Activated CD8-positive, alpha-beta T cell treated with anti-CD3 and anti-CD28 coated beads for 36 hours (primary cell): ENCODE data around the gene SLC6A11. TPM values are rescaled to one million over a fixed set of nuclear protein-coding genes. Genes with fewer than 3 reads are reported as not detected.
A peak's percentile ranks its signal among the peaks of the same experiment; 100 is the strongest.

Experiments used
- ATAC-seq: fragments of 200-7000 bp; cut with Tn5 transposase; one replicate; pipeline ENCODE4 v1.10.0; 2021; ENCODE audit warnings: mild to moderate bottlenecking, moderate library complexity
- CTCF ChIA-PET: fragments of 350-600 bp; sonication (Branson Sonifier 250); formaldehyde crosslinking; loops from one replicate; lab custom pipeline; 2021; ENCODE audit warnings: antibody characterized with exemption; lab: Charles Lee
- POLR2A ChIA-PET: fragments of 350-600 bp; sonication (Branson Sonifier 250); formaldehyde crosslinking; loops from one replicate; lab custom pipeline; 2021; ENCODE audit warnings: antibody characterized with exemption; lab: Charles Lee
- DNase-seq: peaks from one replicate; pipeline ENCODE4 v3.0.0-alpha.2; 2020
- H3K27ac Mint-ChIP-seq: one replicate; pipeline ENCODE4 v1.8.0; 2021; ENCODE audit warnings: mild to moderate bottlenecking, mixed read lengths
- H3K27me3 Mint-ChIP-seq: one replicate; pipeline ENCODE4 v1.8.0; 2021; ENCODE audit warnings: mixed read lengths
- H3K36me3 Mint-ChIP-seq: one replicate; pipeline ENCODE4 v1.8.0; 2021; ENCODE audit warnings: low read depth, mixed read lengths
- H3K4me1 Mint-ChIP-seq: one replicate; pipeline ENCODE4 v1.8.0; 2021; ENCODE audit warnings: low read depth, mixed read lengths
- H3K4me3 Mint-ChIP-seq: one replicate; pipeline ENCODE4 v1.8.0; 2021; ENCODE audit warnings: mild to moderate bottlenecking, moderate library complexity, mixed read lengths
- H3K9me3 Mint-ChIP-seq: one replicate; pipeline ENCODE4 v1.8.0; 2021; ENCODE audit warnings: mixed read lengths
- intact Hi-C: fragments of 100-400 bp; cut with micrococcal nuclease; formaldehyde crosslinking; loops from one replicate; pipeline ENCODE4 v1.10.0; 2022
- total RNA-seq, 2 experiments: library from RNA; stranded (reverse); gene quantifications; one replicate each; pipeline ENCODE4 v1.2.3, GENCODE V29; 2021
- TF ChIP-seq, protein P1 (sequence below): fragments of 200-600 bp; IDR thresholded peaks from one replicate; pipeline ENCODE4 v1.8.0; 2022; ENCODE audit warnings: antibody characterized with exemption, mild to moderate bottlenecking

Gene SLC6A11
- total RNA-seq, 2 experiments from 2014 or later, result not detected

DNA sequence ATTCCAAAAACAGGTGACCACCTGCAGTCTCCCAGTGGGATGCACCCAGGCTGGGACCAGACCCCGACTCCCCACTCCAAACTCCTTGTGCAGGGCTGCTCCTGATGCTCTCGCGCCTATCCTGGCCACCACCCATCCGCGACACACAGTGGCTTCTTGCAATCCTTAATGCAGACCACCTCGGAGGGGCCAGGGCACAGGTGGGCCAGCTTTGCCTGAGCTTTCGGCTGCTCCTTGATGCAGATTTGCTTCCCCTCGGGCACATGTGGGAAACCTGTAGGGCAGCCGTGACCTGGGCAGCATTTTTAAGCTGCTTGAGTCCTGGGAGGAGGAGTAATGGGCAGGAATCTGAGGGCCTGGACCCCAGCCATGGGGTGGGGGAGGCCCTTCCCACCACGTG lies 18.9 kb downstream of the SLC6A11 start:
- Mint-ChIP-seq H3K36me3 (no peaks in the 10 kb centered on the region), H3K4me3 (no peak overlapping the region), H3K4me1 (no peaks in the 10 kb centered on the region), H3K27me3 (peaks cover 10% of the 10 kb centered on the region), H3K9me3 (no peaks in the 10 kb centered on the region), H3K27ac (no peak overlapping the region)
- ATAC-seq (no peak), DNase-seq (no peak)
- TF ChIP-seq, protein P1, sequence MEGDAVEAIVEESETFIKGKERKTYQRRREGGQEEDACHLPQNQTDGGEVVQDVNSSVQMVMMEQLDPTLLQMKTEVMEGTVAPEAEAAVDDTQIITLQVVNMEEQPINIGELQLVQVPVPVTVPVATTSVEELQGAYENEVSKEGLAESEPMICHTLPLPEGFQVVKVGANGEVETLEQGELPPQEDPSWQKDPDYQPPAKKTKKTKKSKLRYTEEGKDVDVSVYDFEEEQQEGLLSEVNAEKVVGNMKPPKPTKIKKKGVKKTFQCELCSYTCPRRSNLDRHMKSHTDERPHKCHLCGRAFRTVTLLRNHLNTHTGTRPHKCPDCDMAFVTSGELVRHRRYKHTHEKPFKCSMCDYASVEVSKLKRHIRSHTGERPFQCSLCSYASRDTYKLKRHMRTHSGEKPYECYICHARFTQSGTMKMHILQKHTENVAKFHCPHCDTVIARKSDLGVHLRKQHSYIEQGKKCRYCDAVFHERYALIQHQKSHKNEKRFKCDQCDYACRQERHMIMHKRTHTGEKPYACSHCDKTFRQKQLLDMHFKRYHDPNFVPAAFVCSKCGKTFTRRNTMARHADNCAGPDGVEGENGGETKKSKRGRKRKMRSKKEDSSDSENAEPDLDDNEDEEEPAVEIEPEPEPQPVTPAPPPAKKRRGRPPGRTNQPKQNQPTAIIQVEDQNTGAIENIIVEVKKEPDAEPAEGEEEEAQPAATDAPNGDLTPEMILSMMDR, result no peak
- CTCF ChIA-PET, result no interaction called here
- intact Hi-C loops, result no loop called here
- POLR2A ChIA-PET, result no interaction called here

DNA sequence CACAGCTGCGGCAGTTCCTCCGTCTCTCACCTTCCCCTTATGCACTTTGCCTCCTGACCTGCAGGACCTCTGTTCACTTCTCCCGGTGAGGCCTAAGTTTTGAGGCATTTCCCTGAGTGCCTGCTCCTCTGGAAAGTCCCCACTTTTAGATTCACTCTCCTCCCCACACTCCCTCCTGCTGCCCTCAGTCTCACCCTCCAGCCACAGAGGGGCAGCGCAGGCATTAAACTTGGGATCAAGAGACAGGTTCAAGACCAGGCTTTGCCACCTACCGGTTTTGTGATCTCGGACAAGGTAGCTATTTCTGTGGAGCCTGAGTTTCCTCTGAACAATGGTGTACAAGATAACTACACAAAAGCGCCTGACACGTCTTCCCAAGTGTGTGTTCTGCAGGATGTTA lies 19.4 kb downstream of the SLC6A11 start:
- H3K27ac Mint-ChIP-seq, result no peak overlapping the region
- H3K27me3 Mint-ChIP-seq, result peaks cover 10% of the 10 kb centered on the region
- DNase-seq, result peak; percentile 11
- TF ChIP-seq, protein P1, result no peak
- no peaks in the 10 kb centered on the region for H3K36me3 Mint-ChIP-seq
- POLR2A ChIA-PET, result no interaction called here
- intact Hi-C loops, result no loop called here
- CTCF ChIA-PET, result no interaction called here
- H3K4me3 Mint-ChIP-seq, result no peak overlapping the region
- no peaks in the 10 kb centered on the region for H3K4me1 Mint-ChIP-seq
- ATAC-seq, result no peak
- H3K9me3 Mint-ChIP-seq, result no peaks in the 10 kb centered on the region

DNA sequence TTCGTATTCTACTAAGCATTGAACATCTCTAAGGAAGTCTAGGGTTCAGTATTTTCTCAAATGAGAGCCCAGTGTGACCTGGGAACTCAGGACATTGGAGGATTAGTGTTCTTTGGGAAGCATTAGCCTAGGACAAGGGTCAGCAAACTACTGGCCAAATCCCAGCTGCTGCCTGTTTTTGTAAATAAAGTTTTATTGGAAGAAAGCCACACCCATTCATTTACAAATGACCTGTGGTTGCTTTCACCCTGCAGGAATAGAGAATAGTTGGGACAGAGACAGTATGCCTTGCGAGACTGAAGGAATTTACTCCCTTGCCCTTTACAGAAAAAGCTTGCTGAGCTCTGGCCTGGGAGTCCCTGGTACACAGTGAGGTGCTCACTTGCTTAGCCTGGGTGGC lies 20.6 kb downstream of the SLC6A11 start:
- TF ChIP-seq, protein P1, result no peak
- no peaks in the 10 kb centered on the region for H3K9me3 Mint-ChIP-seq
- H3K27ac Mint-ChIP-seq, result no peak overlapping the region
- H3K27me3 Mint-ChIP-seq, result peaks cover 12% of the 10 kb centered on the region
- ChIA-PET CTCF (interaction anchor here (1.2 kb wide), 1 partner anchor 17 kb away, joined by 3 read pairs; no protein-coding TSS in a partner anchor), POLR2A (no interaction called here)
- no peaks in the 10 kb centered on the region for H3K36me3 Mint-ChIP-seq
- no peak for ATAC-seq
- no peaks in the 10 kb centered on the region for H3K4me1 Mint-ChIP-seq
- intact Hi-C loops, result no loop called here
- no peak for DNase-seq
- H3K4me3 Mint-ChIP-seq, result no peak overlapping the region

DNA sequence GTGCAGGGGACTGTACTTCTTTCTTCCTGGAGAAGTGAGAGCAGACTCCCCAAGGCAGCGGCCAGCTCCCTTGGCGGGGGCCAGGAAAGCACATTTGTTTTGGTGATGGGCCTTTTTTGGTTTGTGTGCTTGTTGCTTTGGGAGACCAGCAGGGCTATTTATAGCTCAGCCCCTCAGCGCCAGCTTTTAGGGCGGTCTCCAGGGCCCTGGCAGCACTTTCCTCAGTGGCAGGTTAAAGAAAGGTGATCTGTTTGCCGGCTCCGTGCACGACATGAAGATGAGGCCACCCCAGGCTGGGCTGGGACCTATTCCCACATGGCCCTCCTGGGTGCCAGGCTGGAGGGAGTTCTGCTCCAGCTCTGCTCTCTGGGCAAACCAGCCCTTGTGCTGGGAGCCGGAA lies 21.8 kb downstream of the SLC6A11 start:
- no peaks in the 10 kb centered on the region for H3K4me1 Mint-ChIP-seq
- H3K36me3 Mint-ChIP-seq, result no peaks in the 10 kb centered on the region
- H3K9me3 Mint-ChIP-seq, result no peaks in the 10 kb centered on the region
- H3K27ac Mint-ChIP-seq, result no peak overlapping the region
- TF ChIP-seq, protein P1, result no peak
- POLR2A ChIA-PET, result no interaction called here
- ATAC-seq (no peak), DNase-seq (no peak)
- intact Hi-C loops, result no loop called here
- CTCF ChIA-PET, result no interaction called here
- H3K4me3 Mint-ChIP-seq, result no peak overlapping the region
- peaks cover 11% of the 10 kb centered on the region for H3K27me3 Mint-ChIP-seq

DNA sequence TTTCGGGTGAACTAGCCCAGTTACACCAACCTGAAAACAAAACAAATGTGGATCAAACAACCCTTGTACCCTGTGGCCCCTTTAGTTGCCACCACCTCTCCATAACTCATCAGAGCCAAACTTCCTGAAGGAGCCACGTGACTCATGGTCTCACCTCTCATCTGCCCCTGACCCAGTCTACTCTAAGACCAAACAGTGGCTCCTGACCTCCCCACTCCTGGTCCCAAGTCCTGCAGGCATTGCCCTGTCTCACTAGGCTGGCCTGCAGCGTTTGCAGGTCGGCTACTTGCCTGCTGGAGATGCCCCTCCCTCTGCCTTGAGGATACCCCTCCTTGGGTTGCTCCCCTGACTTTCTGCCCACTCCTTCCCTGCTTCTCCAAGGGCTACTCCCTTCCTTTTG lies 23.1 kb downstream of the SLC6A11 start:
- TF ChIP-seq, protein P1, result no peak
- Mint-ChIP-seq H3K4me3 (no peak overlapping the region), H3K4me1 (no peaks in the 10 kb centered on the region), H3K27me3 (peaks cover 7% of the 10 kb centered on the region), H3K27ac (no peak overlapping the region), H3K9me3 (no peaks in the 10 kb centered on the region), H3K36me3 (no peaks in the 10 kb centered on the region)
- intact Hi-C loops, result no loop called here
- ATAC-seq (no peak), DNase-seq (no peak)
- POLR2A ChIA-PET, result no interaction called here
- CTCF ChIA-PET, result no interaction called here
